Measurements from ENCODE around the gene DDIT3. TPM values are rescaled to one million over a fixed set of nuclear protein-coding genes. Genes with fewer than 3 reads are reported as not detected.

Gene DDIT3
- total and polyA plus RNA-seq, 2 of the 4 experiments (the other 2 are of a cell fraction) = 19.4 to 54.4 TPM

DNA sequence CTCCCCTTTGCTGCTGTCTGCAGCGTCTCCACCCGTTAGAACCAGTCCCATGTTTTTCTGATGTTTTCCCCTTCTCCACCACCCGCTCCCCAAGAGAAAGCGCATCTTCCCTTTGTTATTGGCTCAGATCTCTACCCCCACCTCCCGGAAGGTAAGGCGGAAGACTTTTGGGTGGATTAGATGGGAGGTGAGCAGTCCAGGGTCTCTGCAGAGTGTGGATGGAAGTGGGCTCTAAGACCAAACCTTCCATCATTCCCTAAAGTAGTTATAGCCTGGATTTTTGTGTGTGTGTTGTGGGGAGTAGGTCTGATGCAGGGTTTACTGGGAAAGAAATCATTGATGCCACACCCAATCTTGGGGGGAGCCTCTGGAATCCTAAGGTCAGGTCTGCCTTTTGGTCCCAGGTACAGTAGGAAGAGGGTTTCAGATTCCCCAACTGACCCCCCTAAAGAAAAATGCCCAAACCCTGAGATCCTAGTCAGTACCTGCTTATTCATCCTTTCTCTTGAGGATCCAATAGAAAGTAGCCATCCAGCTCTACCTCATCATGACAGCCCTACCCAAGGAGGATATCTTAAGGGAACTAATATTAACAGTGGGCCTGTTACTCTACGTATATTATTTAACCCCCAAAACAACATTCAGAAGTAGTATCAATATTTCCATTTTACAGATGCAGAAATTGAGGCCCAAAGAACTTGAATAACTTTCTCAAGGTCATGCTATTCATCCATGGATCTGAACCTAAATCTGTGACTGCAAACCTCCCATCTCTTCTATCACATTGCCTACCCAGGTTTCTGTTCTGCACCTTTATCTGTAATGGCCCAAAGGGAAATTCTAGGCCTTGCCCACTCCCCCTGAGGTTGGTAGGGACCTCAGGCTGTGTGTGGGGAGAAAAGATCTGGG is 30.6 kb upstream of the DDIT3 start:
- H3K56ac ChIP-seq (ENCODE audit: extremely low read depth, insufficient read depth, low read length) = no peak overlapping the region
- POLR2A ChIA-PET (ENCODE audit: unreplicated experiment) = no interaction called here
- no peak overlapping the region for H3K14ac ChIP-seq (replicated peaks; ENCODE audit: low read depth, low read length)
- H3K79me1 ChIP-seq (ENCODE audit: low read depth in 1 of 2, low read length in 2 of 2) = peaks cover 4 to 14% of the 10 kb centered on the region in 2 experiments; a peak in 3 of 4 replicates
- H3K4me1 ChIP-seq (ENCODE audit: control insufficient read depth, insufficient read depth, low read length) = peaks cover 7% of the 10 kb centered on the region
- dilution Hi-C loops (cut with HindIII; ENCODE audit: low sequenced_read_pairs, unreplicated experiment) = loop anchor here (25.0 kb wide), 1 partner anchor 111 kb away; no protein-coding TSS in a partner anchor
- no peak for TF ChIP-seq MAFK (IDR thresholded peaks at IDR 0.05; ENCODE audit: low read depth, low read length)
- TF ChIP-seq RAD21 (IDR thresholded peaks at IDR 0.05; ENCODE audit: low read length) = no peak
- TF ChIP-seq SMC3 (IDR thresholded peaks at IDR 0.05; ENCODE audit: low read depth, low read length) = no peak
- no peak for TF ChIP-seq MXI1 (IDR thresholded peaks at IDR 0.05; ENCODE audit: borderline replicate concordance, low read depth, low read length)
- TF ChIP-seq, protein P1, sequence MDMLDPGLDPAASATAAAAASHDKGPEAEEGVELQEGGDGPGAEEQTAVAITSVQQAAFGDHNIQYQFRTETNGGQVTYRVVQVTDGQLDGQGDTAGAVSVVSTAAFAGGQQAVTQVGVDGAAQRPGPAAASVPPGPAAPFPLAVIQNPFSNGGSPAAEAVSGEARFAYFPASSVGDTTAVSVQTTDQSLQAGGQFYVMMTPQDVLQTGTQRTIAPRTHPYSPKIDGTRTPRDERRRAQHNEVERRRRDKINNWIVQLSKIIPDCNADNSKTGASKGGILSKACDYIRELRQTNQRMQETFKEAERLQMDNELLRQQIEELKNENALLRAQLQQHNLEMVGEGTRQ (IDR thresholded peaks at IDR 0.05; ENCODE audit: low read depth, low read length) = no peak
- no peak for TF ChIP-seq NFE2L2 (IDR thresholded peaks at IDR 0.05; ENCODE audit: low read depth, low read length)
- DNase-seq (no peak), ATAC-seq (ENCODE audit: low read depth) (no peak)
- H3K27ac ChIP-seq (ENCODE audit: insufficient read depth, low read length) = no peak overlapping the region
- CTCF ChIA-PET = no interaction called here
- no peak overlapping the region for H2AK5ac ChIP-seq (ENCODE audit: low read depth, low read length)
- no peaks in the 10 kb centered on the region for H3K36me3 ChIP-seq (ENCODE audit: control insufficient read depth, insufficient read depth, low read length)
- no peak overlapping the region for H3K4ac ChIP-seq (ENCODE audit: low read depth, low read length)
- H2BK20ac ChIP-seq (ENCODE audit: low read depth, low read length) = no peak overlapping the region
- H2BK5ac ChIP-seq (ENCODE audit: low read depth, low read length, poor library complexity, severe bottlenecking) = no peak overlapping the region
- no peak overlapping the region for H4K91ac ChIP-seq (ENCODE audit: insufficient read depth, low read depth, low read length)
- no peak overlapping the region for H4K8ac ChIP-seq (ENCODE audit: low read depth in 2 of 2, low read length in 2 of 2)
- in situ Hi-C loops (cut with MboI; ENCODE audit: low sequenced_read_pairs) = no loop called here
- WGBS, 2 experiments (ENCODE audit: extremely low coverage in 2 of 2, insufficient read length in 1 of 2) = no CpG with 5 or more reads among the region's 7 CpGs
- peaks cover 46% of the 10 kb centered on the region for H3K27me3 ChIP-seq (ENCODE audit: control insufficient read depth, insufficient read depth, low read length)
- no peak overlapping the region for H3K9ac ChIP-seq (ENCODE audit: low read depth, low read length)
- peaks cover 12% of the 10 kb centered on the region for H3K9me1 ChIP-seq (ENCODE audit: insufficient read depth, low read length)
- H3K9me3 ChIP-seq (ENCODE audit: control insufficient read depth, insufficient read depth, low read length) = no peaks in the 10 kb centered on the region
- no peak overlapping the region for H3K18ac ChIP-seq (ENCODE audit: low read depth, low read length)
- no TSS peak for BruUV-seq (replicated peaks)
- H2BK120ac ChIP-seq (ENCODE audit: low read depth, low read length) = no peak overlapping the region
- H4K5ac ChIP-seq (ENCODE audit: low read depth, low read length) = no peak overlapping the region
- H2BK15ac ChIP-seq (ENCODE audit: low read depth, low read length) = no peak overlapping the region
- H3K23ac ChIP-seq (ENCODE audit: low read depth, low read length) = no peak overlapping the region
- peaks cover 7% of the 10 kb centered on the region for H4K20me1 ChIP-seq (ENCODE audit: insufficient read depth, low read length)
- no peak overlapping the region for H3K4me2 ChIP-seq (ENCODE audit: low read depth, low read length)
- intact Hi-C loops (cut with micrococcal nuclease) = no loop called here
- no peak overlapping the region for H3K4me3 ChIP-seq (ENCODE audit: insufficient read depth, low read depth, low read length)
- H2AK9ac ChIP-seq (replicated peaks; ENCODE audit: low read depth, low read length, poor library complexity) = no peak overlapping the region
- H2AFZ ChIP-seq (replicated peaks; ENCODE audit: low read length, poor library complexity) = peak overlapping the region; percentile 82

Data from IMR-90 (cell line).